SK-N-SH treated with all-trans-retinoic acid at 6 μM for 48 hours (cell line): ENCODE results near the gene MOXD1.

ENCODE experiments used
- CREB5 ChIP-seq: fragments of 250-450 bp; sonication (Bioruptor Pico); IDR thresholded peaks from 2 replicates; pipeline ENCODE4 v1.5.1; 2020; ENCODE audit warnings: low read depth, mild to moderate bottlenecking, moderate library complexity
- CSDC2 ChIP-seq: fragments of 250-450 bp; sonication (Bioruptor Pico); IDR thresholded peaks from 2 replicates; pipeline ENCODE4 v1.5.0; 2020; ENCODE audit warnings: mild to moderate bottlenecking, moderate library complexity
- OSR1 ChIP-seq: fragments of 250-450 bp; sonication (Bioruptor Pico); IDR thresholded peaks from 2 replicates; pipeline ENCODE4 v1.8.0; 2022; ENCODE audit warnings: moderate library complexity, mild to moderate bottlenecking, inconsistent platforms
- PATZ1 ChIP-seq: fragments of 250-450 bp; sonication (Bioruptor Pico); IDR thresholded peaks from 2 replicates; pipeline ENCODE4 v1.8.0; 2020; ENCODE audit warnings: mild to moderate bottlenecking, moderate library complexity, borderline replicate concordance
- RARB ChIP-seq: fragments of 250-450 bp; sonication (Bioruptor Pico); IDR thresholded peaks from 2 replicates; pipeline ENCODE4 v1.8.0; 2021; ENCODE audit warnings: mild to moderate bottlenecking, moderate library complexity
- ZC3H10 ChIP-seq: fragments of 250-450 bp; sonication (Bioruptor Pico); IDR thresholded peaks from 2 replicates; pipeline ENCODE4 v1.5.1; 2021; ENCODE audit warnings: mild to moderate bottlenecking, moderate library complexity

- TF ChIP-seq CSDC2 (CRISPR knock-in tag): no peak
- TF ChIP-seq PATZ1 (CRISPR knock-in tag): no peak
- no peak for TF ChIP-seq CREB5
- TF ChIP-seq RARB (CRISPR knock-in tag): no peak
- no peak for TF ChIP-seq OSR1 (CRISPR knock-in tag)
- no peak for TF ChIP-seq ZC3H10
Observed at GRCh38 chr6:132404330-132404729, 3.1 kb upstream of the MOXD1 start.
